Heart left ventricle (tissue), 16 donors: ENCODE data around the gene TBCK. TPM values are rescaled to one million over a fixed set of nuclear protein-coding genes. Genes with fewer than 3 reads are reported as not detected.

Experiments used
- ATAC-seq, 4 donors: fragments of 200-7000 bp; cut with Tn5 transposase; one replicate each; pipeline ENCODE4 v1.9.1; 2020 to 2022; ENCODE audit warnings: moderate library complexity in 4 of 4, mild to moderate bottlenecking in 3 of 4, moderate number of reproducible peaks in 1 of 4
- DNase-seq, 5 donors: peaks; one replicate each; pipeline ENCODE4 v3.0.0-alpha.2; 2020
- H3K27ac ChIP-seq, 12 donors: fragments of 200-600 bp; sonication (generic) in 4 of 12; one replicate each; pipeline versions ENCODE4 v1.5.0 to v1.8.0; 2016 to 2022; ENCODE audit warnings: mild to moderate bottlenecking in 2 of 12
- H3K27me3 ChIP-seq, 9 donors: fragments of 200-600 bp; sonication (generic) in 2 of 9; one replicate each; pipeline versions ENCODE4 v1.5.1 to v1.8.0; 2016 to 2022; ENCODE audit warnings: mild to moderate bottlenecking in 3 of 9
- H3K36me3 ChIP-seq, 9 donors: fragments of 200-600 bp; sonication (generic) in 2 of 9; one replicate each; pipeline versions ENCODE4 v1.5.0 to v1.8.0; 2018 to 2022; ENCODE audit warnings: mild to moderate bottlenecking in 2 of 9
- H3K4me1 ChIP-seq, 12 donors: fragments of 200-600 bp; sonication (generic) in 4 of 12; one replicate each; pipeline versions ENCODE4 v1.5.0 to v1.8.0; 2016 to 2022; ENCODE audit warnings: mild to moderate bottlenecking in 3 of 12
- H3K4me3 ChIP-seq, 12 donors: fragments of 200-600 bp; sonication (generic) in 4 of 12; one replicate each; pipeline versions ENCODE4 v1.5.0 to v1.8.0; 2017 to 2022; ENCODE audit warnings: mild to moderate bottlenecking in 9 of 12, moderate library complexity in 4 of 12
- H3K9me3 ChIP-seq, 12 donors: fragments of 200-600 bp; sonication (generic) in 4 of 12; one replicate each; pipeline versions ENCODE4 v1.5.0 to v1.8.0; 2016 to 2022; ENCODE audit warnings: mild to moderate bottlenecking in 1 of 12
- POLR2A ChIP-seq, 2 donors: fragments of 450-650 bp; IDR thresholded peaks; one replicate each; pipeline ENCODE4 v1.6.1; 2017; ENCODE audit warnings: antibody characterized with exemption in 2 of 2, mild to moderate bottlenecking in 2 of 2, moderate library complexity in 2 of 2
- WGBS, 4 donors: extraction: QIAGEN DNeasy Blood & Tissue Kit in 2 of 4; methylation state at CpG; one replicate each; pipeline versions ENCODE4 v1.1.5 to v1.1.7; 2013 to 2018; 5-methylcytosine and 5-hydroxymethylcytosine counted together
- intact Hi-C, 10 donors: fragments of 100-400 bp; cut with DNase I; formaldehyde crosslinking; loops; one replicate each; pipeline versions ENCODE4 v1.11.1 to v1.14.2; 2022
- polyA plus RNA-seq, 2 donors: library from polyadenylated mRNA; stranded (reverse); fragments of 200-250 nt; gene quantifications; one replicate each; pipeline ENCODE4 v1.2.3, GENCODE V29; 2013
- total RNA-seq, 9 donors: library from RNA; depleted of rRNA in 2 of 9; stranded (reverse); fragments of >200 nt in 2 of 9; fragmentation: NEBNext Ultra II Directional in 3 of 9; extraction: Animal tissue kit (Norgen Biotek cat#: 25700) in 3 of 9; gene quantifications; one replicate each; pipeline versions ENCODE4 v1.1.0 to v1.2.4, GENCODE V29; 2016 to 2023
- TF ChIP-seq, protein P1 (sequence below), 12 donors: fragments of 200-600 bp; sonication (generic) in 4 of 12; IDR thresholded peaks; one replicate each; pipeline versions ENCODE4 v1.5.0 to v1.8.0; 2018 to 2022; ENCODE audit warnings: antibody characterized with exemption in 12 of 12, mild to moderate bottlenecking in 5 of 12
- donor health status: ischemic (EF 13 %, LVEDD 7.1; RV severe dilation, severe dysfunction).
- donor health status: healthy with polysubstance abuse.
- donor health status: DM: no; HTN: yes; CAD: no.
- donor health status: DM: no; HTN: no; CAD: no.
- donor health status: ischemic (EF 25% LVEDD 6.9; RV normal size, moderate dysfunction).
- donor health status: ischemic (EF 25% LVEDD 5.7; RV mildly dilated, moderate dysfunction).
- donor health status: healthy.
- donor health status: DM: yes; HTN: yes; CAD: no.
- donor health status: ischemic (EF 35%, LVEDD 5.7; RV mildly dilated, moderate dysfunction).
- donor health status: nonischemic (EF 11% LVEDD 7.7; RV severe dilation, severe dysfunction).
- donor health status: DM: yes; HTN: yes; CAD: no.
- donor health status: PGD.
- donor health status: ischemic (EF 29% LVEDD 5.4; RV normal size, mild dysfunction).
- donor health status: nonischemic (EF 23%, LVEDD 6.1; RV moderate dilation, normal function).

The TBCK gene
- total and polyA plus RNA-seq, 11 donors: 5.0 to 27.1 (median 14.6) TPM

DNA sequence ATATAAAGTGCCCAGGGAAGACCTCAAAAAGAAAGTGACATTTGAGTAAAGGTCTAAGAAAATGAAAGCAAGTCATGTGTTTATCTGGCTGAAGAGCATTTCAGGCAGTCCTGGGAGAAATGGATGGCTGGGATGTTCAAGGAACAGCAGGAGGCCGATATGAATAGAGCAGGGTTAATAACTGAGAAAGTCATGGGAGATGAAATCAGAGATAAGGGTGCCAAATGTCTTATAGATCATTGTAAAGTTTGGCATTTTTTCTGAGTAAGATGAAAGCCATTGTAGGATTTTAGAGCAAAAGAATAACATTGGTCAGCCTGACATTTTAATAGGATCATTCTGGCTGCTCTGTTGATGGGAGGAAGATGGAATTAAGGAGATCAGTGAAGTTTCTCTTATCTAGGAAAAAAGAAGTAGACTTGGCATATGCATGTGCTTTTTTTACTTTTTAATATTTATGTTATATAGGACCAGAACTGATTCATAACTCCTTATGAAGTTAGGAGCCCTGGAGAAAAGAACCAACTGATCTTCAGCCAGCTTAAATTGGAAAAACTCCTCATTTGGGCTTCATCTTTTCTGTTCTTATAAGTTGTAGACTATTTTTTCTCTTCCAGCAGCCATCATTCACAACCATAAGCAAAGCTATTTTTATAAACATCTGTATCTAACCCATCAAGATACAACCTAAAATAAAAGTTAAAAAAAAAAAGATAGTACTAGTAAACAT is 18.9 kb upstream of the TBCK start:
- 85 to 95% (median 91%) methylated on average over 1 of the region's 1 CpG for WGBS, 4 donors
- Histone ChIP-seq H3K4me1 (no peaks in the 10 kb centered on the region), H3K9me3 (peaks cover 0 to 10% (median 2%) of the 10 kb centered on the region in 12 donors), H3K27ac (no peak overlapping the region), H3K27me3 (no peaks in the 10 kb centered on the region), H3K4me3 (no peak overlapping the region), H3K36me3 (peaks cover 0 to 100% (median 93%) of the 10 kb centered on the region in 9 donors)
- TF ChIP-seq, protein P1, sequence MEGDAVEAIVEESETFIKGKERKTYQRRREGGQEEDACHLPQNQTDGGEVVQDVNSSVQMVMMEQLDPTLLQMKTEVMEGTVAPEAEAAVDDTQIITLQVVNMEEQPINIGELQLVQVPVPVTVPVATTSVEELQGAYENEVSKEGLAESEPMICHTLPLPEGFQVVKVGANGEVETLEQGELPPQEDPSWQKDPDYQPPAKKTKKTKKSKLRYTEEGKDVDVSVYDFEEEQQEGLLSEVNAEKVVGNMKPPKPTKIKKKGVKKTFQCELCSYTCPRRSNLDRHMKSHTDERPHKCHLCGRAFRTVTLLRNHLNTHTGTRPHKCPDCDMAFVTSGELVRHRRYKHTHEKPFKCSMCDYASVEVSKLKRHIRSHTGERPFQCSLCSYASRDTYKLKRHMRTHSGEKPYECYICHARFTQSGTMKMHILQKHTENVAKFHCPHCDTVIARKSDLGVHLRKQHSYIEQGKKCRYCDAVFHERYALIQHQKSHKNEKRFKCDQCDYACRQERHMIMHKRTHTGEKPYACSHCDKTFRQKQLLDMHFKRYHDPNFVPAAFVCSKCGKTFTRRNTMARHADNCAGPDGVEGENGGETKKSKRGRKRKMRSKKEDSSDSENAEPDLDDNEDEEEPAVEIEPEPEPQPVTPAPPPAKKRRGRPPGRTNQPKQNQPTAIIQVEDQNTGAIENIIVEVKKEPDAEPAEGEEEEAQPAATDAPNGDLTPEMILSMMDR (IDR thresholded peaks at IDR 0.05): no peak
- no peak for TF ChIP-seq POLR2A (IDR thresholded peaks at IDR 0.05)
- DNase-seq (no peak), ATAC-seq (no peak)
- intact Hi-C loops: no loop called here

DNA sequence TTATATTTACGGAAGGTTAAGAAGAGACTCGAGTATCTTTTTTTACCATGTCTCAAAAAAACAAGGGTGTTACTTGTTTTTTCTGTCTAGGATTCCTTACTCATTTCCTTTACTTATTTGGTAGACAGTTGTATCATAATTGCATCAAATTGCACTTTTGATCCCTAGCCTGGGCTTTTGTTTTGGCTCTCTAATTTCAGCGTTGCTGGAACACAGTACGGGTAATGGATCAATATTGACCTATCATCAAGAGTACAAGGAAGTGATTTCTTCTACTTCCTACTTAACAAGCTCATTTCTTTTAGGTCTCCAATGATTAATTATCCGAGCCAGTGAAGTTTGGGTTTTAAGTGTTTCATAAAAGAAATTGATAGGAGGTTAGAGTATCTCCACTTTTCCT is 17.2 kb upstream of the TBCK start:
- DNase-seq (no peak), ATAC-seq (no peak)
- intact Hi-C loops: no loop called here
- Histone ChIP-seq H3K36me3 (peaks cover 0 to 100% (median 99%) of the 10 kb centered on the region in 9 donors), H3K27me3 (no peaks in the 10 kb centered on the region), H3K4me1 (no peaks in the 10 kb centered on the region), H3K9me3 (peaks cover 0 to 9% (median 2%) of the 10 kb centered on the region in 12 donors), H3K27ac (no peak overlapping the region), H3K4me3 (no peak overlapping the region)
- WGBS, 4 donors: 89 to 95% (median 95%) methylated on average over 5 of the region's 5 CpGs
- TF ChIP-seq, protein P1 (IDR thresholded peaks at IDR 0.05): no peak
- no peak for TF ChIP-seq POLR2A (IDR thresholded peaks at IDR 0.05)

DNA sequence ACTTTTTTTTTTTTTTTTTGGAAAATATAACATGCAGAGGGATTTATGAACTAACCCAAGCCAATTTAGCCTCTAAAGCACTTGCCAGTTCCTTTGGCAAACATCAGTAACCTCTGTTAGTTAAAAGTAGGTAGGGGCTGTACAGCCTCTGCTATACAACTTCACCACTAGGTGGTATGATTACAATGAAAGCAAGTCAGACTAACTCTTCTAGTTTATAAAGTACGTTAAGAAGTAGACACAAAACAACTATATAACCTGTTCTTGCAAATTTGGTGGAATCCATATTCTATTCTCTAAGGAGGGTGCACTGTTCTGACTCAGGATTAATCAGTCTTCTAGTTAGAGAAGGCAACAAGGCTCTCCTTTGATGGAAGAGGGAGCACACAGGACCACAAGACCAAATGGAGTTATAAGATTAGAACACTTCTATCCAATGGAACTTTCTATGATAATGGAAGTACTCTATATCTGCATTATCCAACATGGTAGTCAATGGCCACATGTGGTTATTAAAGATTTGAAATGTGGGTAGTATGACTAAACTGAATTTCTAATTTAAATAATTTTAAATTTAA is 13.1 kb upstream of the TBCK start:
- WGBS, 4 donors: 0 to 23% (median 13%) methylated on average over 1 of the region's 1 CpG
- no peaks in the 10 kb centered on the region for H3K27me3 ChIP-seq
- H3K4me3 ChIP-seq: no peak overlapping the region
- peaks cover 0 to 98% (median 93%) of the 10 kb centered on the region in 9 donors for H3K36me3 ChIP-seq
- H3K27ac ChIP-seq: no peak overlapping the region
- peaks cover 0 to 2% (median 0%) of the 10 kb centered on the region in 12 donors for H3K4me1 ChIP-seq
- DNase-seq (no peak), ATAC-seq (peak; percentile 58 to 73 (median 66))
- TF ChIP-seq POLR2A (IDR thresholded peaks at IDR 0.05): no peak
- TF ChIP-seq, protein P1 (IDR thresholded peaks at IDR 0.05): peak; percentile 43 to 67 (median 54)
- intact Hi-C loops: loop anchor here in 3 of 10 donors (5.0 kb wide), 1 partner anchor 173 kb away; no protein-coding TSS in a partner anchor
- no peaks in the 10 kb centered on the region for H3K9me3 ChIP-seq

DNA sequence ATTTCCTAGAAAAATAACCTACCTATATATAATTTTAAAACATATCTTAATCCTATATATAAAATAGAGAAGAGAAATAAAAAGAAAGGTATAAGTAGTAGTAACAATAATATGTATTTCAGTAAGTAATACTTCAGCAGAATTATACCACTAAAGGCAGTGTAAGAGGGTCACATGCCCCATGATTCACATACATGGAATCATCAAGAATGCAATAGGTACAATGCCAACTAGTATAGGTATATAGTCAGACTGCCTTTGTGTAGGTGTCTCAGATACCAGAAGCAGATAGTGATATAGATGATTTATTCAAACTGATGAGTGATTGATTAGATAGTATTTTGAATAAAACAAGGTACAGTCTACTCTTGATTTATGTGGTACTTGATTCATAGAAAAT is 9.8 kb upstream of the TBCK start:
- TF ChIP-seq, protein P1 (IDR thresholded peaks at IDR 0.05): no peak
- TF ChIP-seq POLR2A (IDR thresholded peaks at IDR 0.05): no peak
- Histone ChIP-seq H3K4me3 (no peak overlapping the region), H3K36me3 (peaks cover 0 to 65% (median 60%) of the 10 kb centered on the region in 9 donors), H3K9me3 (no peaks in the 10 kb centered on the region), H3K27me3 (no peaks in the 10 kb centered on the region), H3K4me1 (peaks cover 0 to 13% (median 0%) of the 10 kb centered on the region in 12 donors), H3K27ac (no peak overlapping the region)
- intact Hi-C loops: loop anchor here in 3 of 10 donors (5.0 kb wide), 1 partner anchor 177 kb away; no protein-coding TSS in a partner anchor
- ATAC-seq (no peak), DNase-seq (no peak)
